ENCODE measurements around the gene NNT.
"Not testable (repeated sequence)": the region's sequence is repeated elsewhere in the genome, so short reads cannot be mapped to it uniquely, and the experiment has no call there.

Gene NNT

DNA sequence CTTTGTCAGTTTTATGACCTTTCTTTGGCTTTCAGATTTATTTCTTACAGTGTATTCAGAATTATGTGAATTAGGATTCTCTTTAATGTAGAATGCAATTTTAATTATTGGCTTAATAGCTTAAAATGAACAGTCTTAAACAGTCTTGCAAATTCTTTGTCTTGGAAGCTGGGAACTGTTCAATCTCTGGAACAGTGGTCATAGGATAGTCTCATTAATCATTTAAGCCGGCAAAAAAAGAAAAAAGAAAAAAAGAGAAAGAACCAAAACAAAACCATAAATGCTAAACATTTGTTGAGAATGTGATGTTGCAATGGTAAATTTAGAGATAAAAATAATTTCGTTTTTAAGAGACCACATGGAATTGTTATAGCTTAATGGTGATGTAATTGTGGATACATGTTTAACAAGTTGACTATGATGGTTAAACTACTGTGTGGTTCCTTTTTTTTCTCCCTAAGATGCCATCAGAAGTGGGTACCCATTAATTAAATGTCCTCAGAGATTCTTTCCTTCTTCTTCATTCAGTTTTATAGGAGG lies 61.6 kb downstream of the NNT start:
- TF ChIP-seq, protein P1, sequence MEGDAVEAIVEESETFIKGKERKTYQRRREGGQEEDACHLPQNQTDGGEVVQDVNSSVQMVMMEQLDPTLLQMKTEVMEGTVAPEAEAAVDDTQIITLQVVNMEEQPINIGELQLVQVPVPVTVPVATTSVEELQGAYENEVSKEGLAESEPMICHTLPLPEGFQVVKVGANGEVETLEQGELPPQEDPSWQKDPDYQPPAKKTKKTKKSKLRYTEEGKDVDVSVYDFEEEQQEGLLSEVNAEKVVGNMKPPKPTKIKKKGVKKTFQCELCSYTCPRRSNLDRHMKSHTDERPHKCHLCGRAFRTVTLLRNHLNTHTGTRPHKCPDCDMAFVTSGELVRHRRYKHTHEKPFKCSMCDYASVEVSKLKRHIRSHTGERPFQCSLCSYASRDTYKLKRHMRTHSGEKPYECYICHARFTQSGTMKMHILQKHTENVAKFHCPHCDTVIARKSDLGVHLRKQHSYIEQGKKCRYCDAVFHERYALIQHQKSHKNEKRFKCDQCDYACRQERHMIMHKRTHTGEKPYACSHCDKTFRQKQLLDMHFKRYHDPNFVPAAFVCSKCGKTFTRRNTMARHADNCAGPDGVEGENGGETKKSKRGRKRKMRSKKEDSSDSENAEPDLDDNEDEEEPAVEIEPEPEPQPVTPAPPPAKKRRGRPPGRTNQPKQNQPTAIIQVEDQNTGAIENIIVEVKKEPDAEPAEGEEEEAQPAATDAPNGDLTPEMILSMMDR (IDR thresholded peaks at IDR 0.05; ENCODE audit: insufficient read depth, low read length, poor library complexity, severe bottlenecking) = no peak
- no peak for DNase-seq (ENCODE audit: extremely low read depth, insufficient read length)
- H3K27me3 ChIP-seq (replicated peaks; ENCODE audit: control insufficient read depth, insufficient read depth, low read length) = no peaks in the 10 kb centered on the region
- peaks cover 2% of the 10 kb centered on the region for H3K36me3 ChIP-seq (ENCODE audit: control insufficient read depth, insufficient read depth, low read length)
- no peak overlapping the region for H3K4me3 ChIP-seq (replicated peaks; ENCODE audit: low read depth, low read length)

- not testable (repeated sequence) for H3K27me3 ChIP-seq (replicated peaks; ENCODE audit: control insufficient read depth, insufficient read depth, low read length); DNase-seq (ENCODE audit: extremely low read depth, insufficient read length); H3K36me3 ChIP-seq (ENCODE audit: control insufficient read depth, insufficient read depth, low read length); H3K4me3 ChIP-seq (replicated peaks; ENCODE audit: low read depth, low read length)
Measured at GRCh38 chr5:43665749-43666148, 62.8 kb downstream of the NNT start.

- not testable (repeated sequence) for H3K4me3 ChIP-seq (replicated peaks; ENCODE audit: low read depth, low read length); H3K36me3 ChIP-seq (ENCODE audit: control insufficient read depth, insufficient read depth, low read length); H3K27me3 ChIP-seq (replicated peaks; ENCODE audit: control insufficient read depth, insufficient read depth, low read length); DNase-seq (ENCODE audit: extremely low read depth, insufficient read length)
Measured at GRCh38 chr5:43666728-43667127, 63.7 kb downstream of the NNT start.

GRCh38 chr5:43667379-43667778 lies 64.4 kb downstream of the NNT start:
- DNase-seq (ENCODE audit: extremely low read depth, insufficient read length); H3K4me3 ChIP-seq (replicated peaks; ENCODE audit: low read depth, low read length); H3K36me3 ChIP-seq (ENCODE audit: control insufficient read depth, insufficient read depth, low read length); H3K27me3 ChIP-seq (replicated peaks; ENCODE audit: control insufficient read depth, insufficient read depth, low read length): not testable (repeated sequence)

DNA sequence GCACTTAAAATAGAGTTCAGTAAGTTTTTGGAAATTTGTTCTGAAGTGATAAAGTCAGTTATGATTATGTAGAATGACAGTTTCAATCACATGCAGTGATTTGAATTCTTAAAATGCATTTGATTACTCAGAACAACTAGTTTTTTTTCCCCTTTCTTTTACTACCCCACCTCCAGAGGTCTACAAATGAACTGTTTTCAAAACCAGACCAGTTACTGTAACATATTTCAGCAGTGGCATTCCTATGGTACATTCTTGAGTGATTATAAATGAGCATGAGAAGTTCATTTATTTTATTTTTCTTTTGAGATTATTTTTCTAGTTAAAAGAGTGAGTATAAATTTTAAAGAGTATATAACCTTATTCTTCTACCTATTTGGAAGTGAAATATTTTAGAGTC lies 71.6 kb downstream of the NNT start:
- DNase-seq (ENCODE audit: extremely low read depth, insufficient read length) = no peak

GRCh38 chr5:43675357-43675756 lies 72.4 kb downstream of the NNT start:
- no peak for DNase-seq (ENCODE audit: extremely low read depth, insufficient read length)
- TF ChIP-seq, protein P1 (IDR thresholded peaks at IDR 0.05; ENCODE audit: insufficient read depth, low read length, poor library complexity, severe bottlenecking) = no peak
- Histone ChIP-seq H3K4me3 (replicated peaks; ENCODE audit: low read depth, low read length) (no peak overlapping the region), H3K36me3 (ENCODE audit: control insufficient read depth, insufficient read depth, low read length) (peaks cover 1% of the 10 kb centered on the region), H3K27me3 (replicated peaks; ENCODE audit: control insufficient read depth, insufficient read depth, low read length) (no peaks in the 10 kb centered on the region)

More for the DNA sequence above, 71.6 kb downstream of the NNT start:
- TF ChIP-seq, protein P1 (IDR thresholded peaks at IDR 0.05; ENCODE audit: insufficient read depth, low read length, poor library complexity, severe bottlenecking) = no peak
- no peak overlapping the region for H3K4me3 ChIP-seq (replicated peaks; ENCODE audit: low read depth, low read length)
- H3K27me3 ChIP-seq (replicated peaks; ENCODE audit: control insufficient read depth, insufficient read depth, low read length) = no peaks in the 10 kb centered on the region
- H3K36me3 ChIP-seq (ENCODE audit: control insufficient read depth, insufficient read depth, low read length) = peaks cover 1% of the 10 kb centered on the region

- no peaks in the 10 kb centered on the region for H3K27me3 ChIP-seq (replicated peaks; ENCODE audit: control insufficient read depth, insufficient read depth, low read length)
- no peak overlapping the region for H3K4me3 ChIP-seq (replicated peaks; ENCODE audit: low read depth, low read length)
- H3K36me3 ChIP-seq (ENCODE audit: control insufficient read depth, insufficient read depth, low read length) = peaks cover 1% of the 10 kb centered on the region
- TF ChIP-seq, protein P1 (IDR thresholded peaks at IDR 0.05; ENCODE audit: insufficient read depth, low read length, poor library complexity, severe bottlenecking) = no peak
- no peak for DNase-seq (ENCODE audit: extremely low read depth, insufficient read length)
Measured at GRCh38 chr5:43676083-43676840, 73.3 kb downstream of the NNT start.
